MM.1S (cell line): Measurements from ENCODE around the gene GPN3.
A peak's percentile ranks its signal among the peaks of the same experiment; 100 is the strongest.

ENCODE experiments used
- DNase-seq: peaks from one replicate; pipeline ENCODE4 v3.0.0-alpha.2; 2015
- H2AFZ ChIP-seq: fragments of 300-600 bp; sonication (generic); 2 replicates; pipeline ENCODE4 v1.6.0; 2016; ENCODE audit warnings: antibody characterized with exemption, low read length
- H3F3A ChIP-seq: fragments of 300-600 bp; sonication (generic); 2 replicates; pipeline ENCODE4 v1.6.1; 2016; ENCODE audit warnings: mild to moderate bottlenecking, antibody characterized with exemption, low read length, moderate library complexity, mixed read lengths; ENCODE audit not compliant: insufficient read depth
- H3K27ac ChIP-seq: fragments of 300-600 bp; sonication (generic); 2 replicates; pipeline ENCODE4 v1.5.1; 2016; ENCODE audit warnings: mild to moderate bottlenecking, low read length
- H3K27me3 ChIP-seq: fragments of 300-600 bp; sonication (generic); replicated peaks from 2 replicates; pipeline ENCODE4 v1.6.0; 2016; ENCODE audit warnings: low read length; ENCODE audit not compliant: insufficient read depth
- H3K36me3 ChIP-seq: fragments of 300-600 bp; sonication (generic); replicated peaks from 2 replicates; pipeline ENCODE4 v1.6.1; 2016; ENCODE audit warnings: mild to moderate bottlenecking, low read length, mixed read lengths; ENCODE audit not compliant: insufficient read depth
- H3K4me1 ChIP-seq: fragments of 300-600 bp; sonication (generic); 2 replicates; pipeline ENCODE4 v1.6.1; 2016; ENCODE audit warnings: low read length, mixed read lengths
- H3K4me2 ChIP-seq: fragments of 300-600 bp; sonication (generic); 2 replicates; pipeline ENCODE4 v1.6.0; 2016; ENCODE audit warnings: low read depth, low read length
- H3K4me3 ChIP-seq: fragments of 300-600 bp; sonication (generic); 2 replicates; pipeline ENCODE4 v1.5.1; 2016; ENCODE audit warnings: low read length, mixed read lengths
- H3K79me2 ChIP-seq: fragments of 300-600 bp; sonication (generic); 2 replicates; pipeline ENCODE4 v1.6.1; 2016; ENCODE audit warnings: mixed run types, low read length, mixed read lengths
- H3K9ac ChIP-seq: fragments of 300-600 bp; sonication (generic); 2 replicates; pipeline ENCODE4 v1.6.1; 2016; ENCODE audit warnings: low read length, mixed read lengths
- H3K9me2 ChIP-seq: fragments of 300-600 bp; sonication (generic); replicated peaks from 2 replicates; pipeline ENCODE4 v1.6.1; 2016; ENCODE audit warnings: mild to moderate bottlenecking, low read length, mixed read lengths; ENCODE audit not compliant: insufficient read depth
- H3K9me3 ChIP-seq: fragments of 300-600 bp; sonication (generic); replicated peaks from 2 replicates; pipeline ENCODE4 v1.6.1; 2016; ENCODE audit warnings: mild to moderate bottlenecking, low read length, mixed read lengths; ENCODE audit not compliant: insufficient read depth
- H4K20me1 ChIP-seq: fragments of 300-600 bp; sonication (generic); 2 replicates; pipeline ENCODE4 v1.6.1; 2016; ENCODE audit warnings: mild to moderate bottlenecking, low read length, moderate library complexity, mixed read lengths; ENCODE audit not compliant: insufficient read depth
- CTCF ChIP-seq: fragments of 300-600 bp; sonication (generic); IDR thresholded peaks from 2 replicates; pipeline ENCODE4 v1.5.1; 2016; ENCODE audit warnings: antibody characterized with exemption, low read length, mixed read lengths
- EZH2 ChIP-seq: fragments of 300-600 bp; sonication (generic); optimal IDR thresholded peaks from 2 replicates; pipeline ENCODE3; 2017; ENCODE audit warnings: low read depth, mild to moderate bottlenecking, antibody characterized with exemption, low read length, mixed read lengths
- EZH2phosphoT487 ChIP-seq: fragments of 300-600 bp; sonication (generic); IDR thresholded peaks from 2 replicates; pipeline ENCODE4 v1.6.1; 2018; ENCODE audit warnings: antibody characterized with exemption, low read length

Gene GPN3

DNA sequence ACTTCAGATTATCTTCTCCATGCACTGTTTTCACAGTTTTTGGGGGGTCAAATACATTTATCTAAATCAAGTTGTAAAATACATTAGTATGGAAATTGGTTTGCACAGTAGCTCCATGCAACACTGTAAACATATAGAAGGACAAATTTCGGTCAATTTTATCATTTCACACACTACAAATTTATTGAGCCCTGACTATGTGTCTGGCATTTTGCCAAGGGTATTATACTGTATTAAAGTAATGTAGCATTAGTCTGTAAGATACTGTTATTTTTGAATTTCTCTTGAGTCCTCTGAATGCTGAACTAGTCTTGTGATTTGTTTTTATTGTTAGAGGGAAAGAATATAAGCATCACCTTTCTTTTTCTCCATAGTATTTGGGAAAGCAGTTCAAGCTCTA lies 35.4 kb upstream of the GPN3 start:
- H2AFZ ChIP-seq: no peak overlapping the region
- no peak for DNase-seq
- no peaks in the 10 kb centered on the region for H3K27me3 ChIP-seq
- no peak overlapping the region for H3K9ac ChIP-seq
- TF ChIP-seq EZH2phosphoT487: no peak
- no peak for TF ChIP-seq CTCF
- TF ChIP-seq EZH2: no peak
- H4K20me1 ChIP-seq: no peaks in the 10 kb centered on the region
- H3K4me1 ChIP-seq: peaks cover 9% of the 10 kb centered on the region; the same call in 1 of the 2 replicates
- H3F3A ChIP-seq: no peaks in the 10 kb centered on the region
- H3K27ac ChIP-seq: no peak overlapping the region
- H3K79me2 ChIP-seq: peaks cover 34% of the 10 kb centered on the region
- no peaks in the 10 kb centered on the region for H3K36me3 ChIP-seq
- H3K4me2 ChIP-seq: no peak overlapping the region
- no peaks in the 10 kb centered on the region for H3K9me3 ChIP-seq
- H3K4me3 ChIP-seq: no peak overlapping the region
- no peaks in the 10 kb centered on the region for H3K9me2 ChIP-seq

GRCh38 chr12:110501752-110502738 lies 34.0 kb upstream of the GPN3 start, which contains the start of the genes RAD9B and VPS29:
Gene RAD9B, plus strand, starts transcription at chr12:110502331. Its CDS starts 7 bp downstream, at chr12:110502338.
Gene VPS29, minus strand, starts transcription at chr12:110502111. Its CDS starts 60 bp downstream, at chr12:110502051.
- peak within 1 kb of the TSS; percentile 88 for H3K9ac ChIP-seq
- peak; percentile 92 for DNase-seq
- H3K4me3 ChIP-seq: peak within 1 kb of the TSS; percentile 88
- H3K79me2 ChIP-seq: peaks cover 43% of the 10 kb centered on the region
- no peaks in the 10 kb centered on the region for H4K20me1 ChIP-seq
- no peaks in the 10 kb centered on the region for H3K27me3 ChIP-seq
- TF ChIP-seq EZH2phosphoT487 (no peak), EZH2 (no peak), CTCF (no peak)
- no peaks in the 10 kb centered on the region for H3K36me3 ChIP-seq
- H3K4me2 ChIP-seq: peak within 1 kb of the TSS; percentile 62
- H2AFZ ChIP-seq: peak within 1 kb of the TSS; percentile 83
- no peaks in the 10 kb centered on the region for H3F3A ChIP-seq
- H3K27ac ChIP-seq: peak within 1 kb of the TSS; percentile 76
- H3K9me3 ChIP-seq: no peaks in the 10 kb centered on the region
- H3K4me1 ChIP-seq: peaks cover 9% of the 10 kb centered on the region; the same call in 1 of the 2 replicates
- H3K9me2 ChIP-seq: no peaks in the 10 kb centered on the region

DNA sequence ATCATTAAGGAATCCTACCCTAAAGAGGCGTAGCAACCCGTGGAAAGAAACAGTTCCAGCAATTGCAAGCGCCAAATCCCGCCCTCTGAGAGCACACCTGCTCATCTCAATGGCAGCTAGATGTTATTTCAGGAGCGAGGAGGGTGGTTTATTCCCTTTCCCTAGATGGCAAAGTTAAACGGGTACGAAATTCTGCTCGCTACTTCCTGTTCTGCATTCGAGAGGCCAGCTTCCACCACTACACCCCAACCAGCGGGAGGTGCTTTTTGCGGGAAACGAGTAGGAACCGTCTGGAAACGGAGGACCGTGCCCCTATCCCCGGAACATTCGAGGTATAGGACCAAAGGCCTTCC lies 33.3 kb upstream of the GPN3 start:
- DNase-seq: peak; percentile 10
- Histone ChIP-seq H3F3A (no peaks in the 10 kb centered on the region), H3K9ac (peak overlapping the region; percentile 88), H3K79me2 (peaks cover 43% of the 10 kb centered on the region), H3K9me3 (no peaks in the 10 kb centered on the region), H3K36me3 (no peaks in the 10 kb centered on the region), H2AFZ (peak overlapping the region; percentile 35), H3K4me2 (peak overlapping the region; percentile 62; the same call in 1 of the 2 replicates), H3K4me3 (peak overlapping the region; percentile 88), H3K27ac (peak overlapping the region; percentile 76), H3K4me1 (peaks cover 9% of the 10 kb centered on the region; the same call in 1 of the 2 replicates), H3K9me2 (no peaks in the 10 kb centered on the region), H4K20me1 (no peaks in the 10 kb centered on the region), H3K27me3 (no peaks in the 10 kb centered on the region)
- TF ChIP-seq EZH2phosphoT487 (no peak), EZH2 (no peak), CTCF (no peak)
